PC-9 (cell line): ENCODE data around the gene ANAPC10. TPM values are rescaled to one million over a fixed set of nuclear protein-coding genes. Genes with fewer than 3 reads are reported as not detected.
"Not testable (repeated sequence)": the region's sequence is repeated elsewhere in the genome, so short reads cannot be mapped to it uniquely, and the experiment has no call there.

Experiments
- BruUV-seq: library from RNA; stranded (reverse); fragments of 400-500 nt; replicated peaks from 2 replicates; lab custom pipeline; 2021; lab: Mats Ljungman, UMichigan
- CTCF ChIA-PET: fragments of 300-600 bp; sonication (Branson Sonifier 250); formaldehyde crosslinking; loops from one replicate; lab custom pipeline; 2022; ENCODE audit warnings: antibody characterized with exemption; lab: Charles Lee
- POLR2A ChIA-PET: fragments of 300-600 bp; sonication (Branson Sonifier 250); formaldehyde crosslinking; loops from one replicate; lab custom pipeline; 2022; ENCODE audit warnings: antibody characterized with exemption; ENCODE audit not compliant: unreplicated experiment; lab: Charles Lee
- DNase-seq, 2 experiments: peaks; one replicate each; pipeline versions ENCODE4 v3.0.0 to v3.0.0-alpha.2; 2015 to 2022; ENCODE audit warnings: mixed read lengths in 1 of 2
- H2AFZ ChIP-seq: fragments of 200-600 bp; sonication (generic); 2 replicates; pipeline ENCODE4 v1.8.1; 2017; ENCODE audit warnings: antibody characterized with exemption
- H3F3A ChIP-seq: fragments of 200-600 bp; sonication (generic); 2 replicates; pipeline ENCODE4 v1.8.1; 2017; ENCODE audit warnings: antibody characterized with exemption, mild to moderate bottlenecking, low read depth; ENCODE audit not compliant: insufficient read depth
- H3K27ac ChIP-seq: fragments of 200-600 bp; sonication (generic); 2 replicates; pipeline ENCODE4 v1.6.1; 2016; ENCODE audit warnings: mixed run types
- H3K27me3 ChIP-seq: fragments of 200-600 bp; sonication (generic); 2 replicates; pipeline ENCODE4 v1.6.1; 2016; ENCODE audit warnings: low read depth, mixed run types; ENCODE audit not compliant: insufficient read depth
- H3K36me3 ChIP-seq: fragments of 200-600 bp; sonication (generic); 2 replicates; pipeline ENCODE4 v1.6.1; 2016; ENCODE audit warnings: low read depth, mixed run types
- H3K4me1 ChIP-seq: fragments of 200-600 bp; sonication (generic); replicated peaks from 2 replicates; pipeline ENCODE4 v1.6.1; 2016; ENCODE audit warnings: mixed run types; ENCODE audit not compliant: insufficient read depth
- H3K4me2 ChIP-seq: fragments of 200-600 bp; sonication (generic); 2 replicates; pipeline ENCODE4 v1.6.1; 2017; ENCODE audit warnings: mixed run types
- H3K4me3 ChIP-seq: fragments of 200-600 bp; sonication (generic); 2 replicates; pipeline ENCODE4 v1.6.1; 2016; ENCODE audit warnings: mixed run types
- H3K79me2 ChIP-seq: fragments of 200-600 bp; sonication (generic); 2 replicates; pipeline ENCODE4 v1.6.1; 2017; ENCODE audit warnings: low read depth, mixed run types
- H3K9me2 ChIP-seq: fragments of 200-600 bp; sonication (generic); 2 replicates; pipeline ENCODE4 v1.8.1; 2017; ENCODE audit warnings: mild to moderate bottlenecking; ENCODE audit not compliant: insufficient read depth
- H3K9me3 ChIP-seq: fragments of 200-600 bp; sonication (generic); 2 replicates; pipeline ENCODE4 v1.8.1; 2016; ENCODE audit warnings: low read depth; ENCODE audit not compliant: insufficient read depth
- H4K20me1 ChIP-seq: fragments of 200-600 bp; sonication (generic); 2 replicates; pipeline ENCODE4 v1.8.1; 2017; ENCODE audit not compliant: insufficient read depth
- CTCF ChIP-seq: fragments of 200-600 bp; sonication (generic); conservative IDR thresholded peaks from 2 replicates; pipeline ENCODE4 v1.6.1; 2017; ENCODE audit warnings: mixed run types, antibody characterized with exemption, mild to moderate bottlenecking, moderate library complexity
- EZH2 ChIP-seq: fragments of 200-600 bp; sonication (generic); IDR thresholded peaks from 2 replicates; pipeline ENCODE4 v1.8.0; 2017; ENCODE audit warnings: antibody characterized with exemption, low read depth
- intact Hi-C: fragments of 100-400 bp; cut with micrococcal nuclease; formaldehyde crosslinking; loops from one replicate; pipeline ENCODE4 v1.10.0; 2022; ENCODE audit not compliant: unreplicated experiment
- total RNA-seq: library from RNA; stranded (reverse); gene quantifications from 2 replicates; pipeline ENCODE4 v1.2.3, GENCODE V29; 2021

Gene ANAPC10
- total RNA-seq, 1 experiment from 2014 or later, result 20.2 TPM

GRCh38 chr4:145012841-145013240, 85.2 kb downstream of the ANAPC10 start:
- no peak overlapping the region for H2AFZ ChIP-seq
- no peaks in the 10 kb centered on the region for H4K20me1 ChIP-seq
- H3K27ac ChIP-seq, result no peak overlapping the region
- H3K4me1 ChIP-seq, result no peaks in the 10 kb centered on the region
- H3K9me2 ChIP-seq, result no peaks in the 10 kb centered on the region
- POLR2A ChIA-PET, result no interaction called here
- no peak overlapping the region for H3K4me3 ChIP-seq
- no TSS peak for BruUV-seq
- CTCF ChIA-PET, result no interaction called here
- no peaks in the 10 kb centered on the region for H3K79me2 ChIP-seq
- H3K27me3 ChIP-seq, result no peaks in the 10 kb centered on the region
- DNase-seq, result no peak
- no peaks in the 10 kb centered on the region for H3K9me3 ChIP-seq
- intact Hi-C loops, result no loop called here
- no peaks in the 10 kb centered on the region for H3K36me3 ChIP-seq
- no peak overlapping the region for H3K4me2 ChIP-seq
- TF ChIP-seq CTCF, result no peak
- no peak for TF ChIP-seq EZH2
- no peaks in the 10 kb centered on the region for H3F3A ChIP-seq

GRCh38 chr4:145011636-145012035, 86.4 kb downstream of the ANAPC10 start:
- CTCF ChIA-PET, result no interaction called here
- intact Hi-C loops, result no loop called here
- Histone ChIP-seq H3F3A (no peaks in the 10 kb centered on the region), H3K4me1 (no peaks in the 10 kb centered on the region), H3K4me3 (no peak overlapping the region), H3K79me2 (no peaks in the 10 kb centered on the region), H2AFZ (no peak overlapping the region), H3K4me2 (no peak overlapping the region), H3K27ac (no peak overlapping the region), H4K20me1 (no peaks in the 10 kb centered on the region), H3K36me3 (no peaks in the 10 kb centered on the region), H3K9me3 (no peaks in the 10 kb centered on the region), H3K27me3 (no peaks in the 10 kb centered on the region), H3K9me2 (no peaks in the 10 kb centered on the region)
- no TSS peak for BruUV-seq
- TF ChIP-seq EZH2 (no peak), CTCF (no peak)
- POLR2A ChIA-PET, result no interaction called here
- DNase-seq, result no peak

- POLR2A ChIA-PET, result not testable (repeated sequence)
Measured at GRCh38 chr4:145010315-145010714, 87.7 kb downstream of the ANAPC10 start.

GRCh38 chr4:145003675-145004074, 94.3 kb downstream of the ANAPC10 start:
- ChIA-PET CTCF (no interaction called here), POLR2A (no interaction called here)

More at GRCh38 chr4:145010315-145010714, 87.7 kb downstream of the ANAPC10 start:
- H3K36me3 ChIP-seq, H2AFZ ChIP-seq, H3K9me3 ChIP-seq, BruUV-seq, intact Hi-C loops, H3K27me3 ChIP-seq, H3F3A ChIP-seq, DNase-seq, H3K4me2 ChIP-seq, H3K79me2 ChIP-seq, H3K27ac ChIP-seq, H3K4me3 ChIP-seq, CTCF ChIA-PET, H4K20me1 ChIP-seq, H3K9me2 ChIP-seq, H3K4me1 ChIP-seq: not testable (repeated sequence)

More at GRCh38 chr4:145003675-145004074, 94.3 kb downstream of the ANAPC10 start:
- no peaks in the 10 kb centered on the region for H3K9me3 ChIP-seq
- no peaks in the 10 kb centered on the region for H3K9me2 ChIP-seq
- peak in 1 of 2 experiments; percentile 67 for DNase-seq
- H3K27me3 ChIP-seq, result no peaks in the 10 kb centered on the region
- no peaks in the 10 kb centered on the region for H3K79me2 ChIP-seq
- no peaks in the 10 kb centered on the region for H4K20me1 ChIP-seq
- TF ChIP-seq CTCF, result no peak
- no peak for TF ChIP-seq EZH2
- no peaks in the 10 kb centered on the region; the same call in 1 of the 2 replicates for H3F3A ChIP-seq
- no TSS peak for BruUV-seq
- H3K36me3 ChIP-seq, result no peaks in the 10 kb centered on the region
- no peak overlapping the region for H3K27ac ChIP-seq
- 0 out of 2 replicates have a peak overlapping the region, but pooled peaks have one; percentile 21 for H3K4me2 ChIP-seq
- no peak overlapping the region for H3K4me3 ChIP-seq
- intact Hi-C loops, result no loop called here
- H2AFZ ChIP-seq, result no peak overlapping the region
- H3K4me1 ChIP-seq, result peaks cover 13% of the 10 kb centered on the region; the same call in 1 of the 2 replicates
